Stimulated activated CD8-positive, alpha-beta memory T cell treated with anti-CD3 and anti-CD28 coated beads, Interleukin-4, amount 100 ng/mL, for 1 hour (primary cell): ENCODE results near the gene SERINC2.
"Not testable (repeated sequence)": the region's sequence is repeated elsewhere in the genome, so short reads cannot be mapped to it uniquely, and the experiment has no call there.

ENCODE experiments used
- DNase-seq, 2 donors: peaks; one replicate each; pipeline ENCODE4 v3.0.0-alpha.2; 2020; ENCODE audit warnings: low read depth in 2 of 2, low spot score in 1 of 2

The SERINC2 gene

GRCh38 chr1:31382379-31382989 is 30.5 kb upstream of the SERINC2 start:
- no peak for DNase-seq

DNA sequence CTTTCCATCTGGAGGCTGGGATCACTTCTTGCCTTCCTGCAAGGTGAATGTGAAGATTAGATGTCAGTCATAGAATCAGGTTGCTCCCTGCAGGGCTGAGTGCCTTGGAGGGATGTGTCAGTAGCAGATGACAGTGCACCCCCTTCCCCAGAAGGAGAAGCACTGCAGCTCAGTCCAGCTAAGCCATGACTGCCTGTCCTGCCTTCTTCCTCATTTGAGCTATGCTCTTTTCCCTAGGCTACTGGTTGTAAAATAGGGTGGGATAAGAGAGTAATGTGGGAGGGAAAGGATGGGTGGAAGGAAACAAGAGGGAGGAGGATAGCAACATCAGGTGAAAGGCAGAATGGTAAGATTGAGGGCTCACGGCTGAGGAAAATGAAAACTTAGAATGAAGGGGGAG is 29.0 kb upstream of the SERINC2 start:
- no peak for DNase-seq

- not testable (repeated sequence) for DNase-seq
These were observed 26.3 kb upstream of the SERINC2 start for GRCh38 chr1:31386576-31387243.

DNA sequence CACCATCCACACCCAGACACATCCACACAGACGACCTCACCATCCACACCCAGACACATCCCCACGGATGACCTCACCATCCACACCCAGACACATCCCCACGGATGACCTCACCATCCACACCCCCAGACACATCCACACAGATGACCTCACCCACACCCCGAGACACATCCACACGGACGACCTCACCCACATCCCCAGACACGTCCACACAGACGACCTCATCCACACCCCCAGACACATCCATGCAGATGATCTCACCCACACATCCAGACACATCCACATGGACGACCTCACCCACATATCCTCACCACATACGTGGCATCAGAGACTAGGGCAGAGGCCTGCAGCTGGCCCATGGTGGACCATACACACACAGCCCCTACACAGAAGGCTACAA is 25.4 kb upstream of the SERINC2 start:
- no peak for DNase-seq

- DNase-seq, result no peak
These were observed 23.4 kb upstream of the SERINC2 start for GRCh38 chr1:31389616-31390015.

DNA sequence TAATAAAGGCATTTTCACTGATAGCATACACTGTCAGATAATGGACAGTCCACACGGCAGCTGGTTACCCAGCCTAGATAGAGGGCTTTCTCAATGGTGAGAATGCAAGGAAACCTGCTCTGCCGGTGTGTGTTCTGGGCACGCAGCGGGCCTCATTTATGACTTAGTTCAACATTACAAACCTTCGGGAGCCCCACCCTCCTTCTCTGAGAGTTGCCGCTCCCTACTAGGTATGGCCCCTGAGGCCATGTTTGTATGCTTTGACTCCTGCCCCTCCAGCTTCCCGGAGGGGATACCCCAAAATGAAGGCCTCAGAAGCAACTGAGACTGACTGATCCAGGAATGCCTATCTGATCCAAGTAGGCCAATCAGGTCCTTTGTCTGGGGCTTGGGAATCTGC is 22.9 kb upstream of the SERINC2 start:
- DNase-seq, result no peak

- no peak for DNase-seq
These were observed 19.6 kb upstream of the SERINC2 start for GRCh38 chr1:31393463-31393862.

DNA sequence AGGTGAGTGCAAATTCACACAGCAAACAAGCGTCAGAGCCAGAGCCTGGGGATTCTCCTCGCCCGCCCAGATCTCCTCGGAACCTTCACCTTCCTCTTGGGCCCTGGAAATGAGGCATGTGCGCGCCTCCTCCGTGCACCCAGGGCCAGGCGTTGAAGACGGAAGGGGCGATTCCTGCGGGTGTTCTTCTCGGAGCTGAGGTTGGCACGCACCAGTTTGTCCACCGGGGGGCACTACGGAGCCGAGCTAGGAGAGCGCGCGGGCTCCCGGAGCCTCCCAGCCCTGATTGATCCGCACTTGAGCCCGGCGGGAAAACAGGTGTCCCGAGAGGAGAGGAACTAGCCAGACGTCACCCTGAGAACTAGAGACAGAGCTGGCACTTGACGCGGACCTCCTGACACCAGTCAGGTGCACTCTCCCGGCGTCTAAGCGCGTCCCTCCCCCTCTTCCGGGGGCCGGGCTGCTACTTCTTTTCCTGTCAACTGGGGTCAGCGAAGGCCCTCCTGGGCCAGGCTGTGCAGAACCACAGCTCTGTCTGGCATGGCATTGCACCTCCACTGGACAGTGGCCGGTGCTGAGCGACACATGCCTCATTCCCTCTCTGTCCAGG is 18.3 kb upstream of the SERINC2 start:
- DNase-seq, result peak; percentile 50 to 58

- no peak for DNase-seq
These were observed 16.2 kb upstream of the SERINC2 start for GRCh38 chr1:31396633-31397351.

GRCh38 chr1:31397360-31398095 is 15.5 kb upstream of the SERINC2 start:
- no peak for DNase-seq

- DNase-seq, result no peak
These were observed 14.8 kb upstream of the SERINC2 start for GRCh38 chr1:31398246-31398645.

GRCh38 chr1:31399976-31400375 is 13.0 kb upstream of the SERINC2 start:
- no peak for DNase-seq

DNA sequence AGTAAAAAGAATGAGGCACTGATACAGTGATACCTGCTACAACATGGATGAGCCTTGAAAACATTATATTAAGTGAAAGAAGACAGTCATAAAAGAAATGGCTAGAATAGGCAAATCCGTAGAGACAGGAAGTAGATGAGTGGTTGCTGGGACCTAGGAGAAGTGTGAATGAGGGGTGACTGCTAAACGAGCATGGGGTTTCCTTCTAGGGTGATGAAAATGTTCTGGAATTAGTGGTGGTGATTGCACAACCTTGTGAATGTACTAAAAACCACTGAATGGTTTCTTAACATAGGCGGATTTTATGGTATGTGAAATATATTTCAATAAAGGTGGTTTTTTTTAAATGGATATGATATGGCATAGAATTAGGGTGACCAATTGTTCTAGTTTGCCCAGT is 12.6 kb upstream of the SERINC2 start:
- no peak for DNase-seq

DNA sequence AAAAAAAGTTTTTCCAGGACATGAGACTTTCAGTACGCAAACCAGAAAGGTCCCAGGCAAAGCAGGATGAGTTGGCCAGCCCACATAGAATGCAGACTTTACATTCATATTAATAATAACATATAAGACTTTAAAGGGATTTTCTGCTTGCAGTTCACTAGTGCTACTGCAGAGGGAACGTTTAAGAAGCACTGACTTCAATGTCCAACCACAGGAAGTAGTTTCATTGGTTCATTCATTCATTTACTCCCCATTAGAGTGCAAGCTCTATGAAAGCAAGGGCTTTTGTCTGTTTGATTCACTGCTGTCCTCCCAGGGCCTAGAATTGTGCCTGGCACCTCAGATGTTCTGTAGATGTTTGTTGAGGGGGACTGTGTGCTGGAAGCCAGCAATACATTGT is 11.8 kb upstream of the SERINC2 start:
- DNase-seq, result no peak

DNA sequence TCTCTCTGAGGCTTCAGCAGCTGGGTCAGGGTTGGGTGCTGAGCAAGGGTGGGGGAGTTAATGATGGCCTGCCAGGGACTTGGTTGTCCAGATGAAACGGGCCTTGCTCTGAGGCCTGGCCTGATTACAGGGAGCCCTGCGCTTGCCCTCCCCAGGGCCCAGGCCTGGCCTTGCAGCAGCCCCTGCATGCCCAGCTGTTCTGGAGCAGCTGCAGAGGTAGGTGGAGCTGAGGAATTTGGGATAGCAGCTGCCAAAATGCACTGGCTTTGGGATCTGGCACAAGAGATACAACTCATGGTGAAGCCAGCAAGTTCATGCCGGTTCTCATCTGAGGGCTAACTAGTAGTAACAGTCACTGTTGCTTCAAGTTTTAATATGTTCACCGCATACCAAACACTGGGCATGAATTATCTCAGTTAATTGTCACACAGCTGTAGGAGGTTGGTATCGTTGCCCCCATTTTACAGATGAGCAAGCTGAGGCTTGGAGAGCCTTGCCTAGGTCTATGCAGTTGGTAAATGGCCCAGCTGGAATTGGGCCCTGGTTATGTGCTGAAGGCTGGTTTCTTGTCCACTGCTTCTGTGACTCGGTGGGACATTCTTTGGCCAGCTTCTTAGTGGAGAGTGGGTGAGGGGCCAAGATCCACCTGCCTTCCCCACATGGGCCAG is 7.3 kb upstream of the SERINC2 start:
- no peak for DNase-seq

DNA sequence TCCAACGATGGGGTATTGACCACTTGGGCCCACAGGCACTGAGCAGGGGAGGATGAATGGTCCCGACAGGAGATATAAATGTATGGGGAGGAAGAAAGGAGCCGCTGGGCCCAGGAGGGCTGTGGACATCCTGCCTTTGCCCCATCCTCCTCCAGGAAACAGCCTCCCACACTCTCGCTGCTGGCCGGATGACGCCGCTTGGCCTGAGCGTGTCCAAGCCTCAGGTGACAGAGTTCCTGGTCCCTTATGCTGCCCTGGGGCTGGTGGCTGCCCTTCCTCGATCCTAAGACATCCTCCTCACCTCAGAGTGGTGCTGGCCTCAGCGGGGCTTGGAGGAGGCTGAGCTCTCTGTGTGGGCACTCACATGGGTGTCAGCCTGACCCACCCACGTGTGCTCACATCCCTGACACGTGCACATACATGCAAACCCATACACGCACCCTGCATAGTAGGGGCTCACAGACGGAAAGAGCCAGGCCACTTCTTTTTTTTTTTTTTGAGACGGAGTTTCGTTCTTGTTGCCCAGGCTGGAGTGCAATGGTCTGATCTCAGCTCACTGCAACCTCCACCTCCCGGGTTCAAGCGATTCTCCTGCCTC is 5.9 kb upstream of the SERINC2 start:
- no peak for DNase-seq

DNA sequence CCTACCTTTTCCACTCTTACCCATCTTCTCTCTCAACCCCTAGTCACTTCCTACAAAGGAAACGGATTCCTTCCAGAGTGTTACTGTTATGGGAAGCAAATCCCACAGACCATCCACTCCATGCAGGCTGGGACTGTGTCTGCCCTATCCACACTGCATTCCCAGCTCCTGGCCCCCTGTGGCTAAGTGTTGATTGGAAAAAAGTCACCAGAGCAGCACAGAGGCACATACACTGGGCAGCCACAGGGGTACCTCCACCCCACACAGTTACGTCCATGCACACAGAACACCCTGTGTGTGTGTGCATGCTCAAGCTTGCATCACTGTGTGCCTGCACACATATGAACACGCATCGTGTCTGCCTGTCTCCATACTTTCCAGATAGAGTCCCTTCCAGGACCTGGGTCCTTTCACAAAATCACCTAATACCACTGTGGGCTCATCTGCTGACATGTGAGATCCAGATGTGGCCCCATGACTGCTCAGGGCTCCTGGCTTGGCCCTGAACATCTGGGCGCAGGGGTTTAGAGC is 4.2 kb upstream of the SERINC2 start:
- DNase-seq, result no peak

DNA sequence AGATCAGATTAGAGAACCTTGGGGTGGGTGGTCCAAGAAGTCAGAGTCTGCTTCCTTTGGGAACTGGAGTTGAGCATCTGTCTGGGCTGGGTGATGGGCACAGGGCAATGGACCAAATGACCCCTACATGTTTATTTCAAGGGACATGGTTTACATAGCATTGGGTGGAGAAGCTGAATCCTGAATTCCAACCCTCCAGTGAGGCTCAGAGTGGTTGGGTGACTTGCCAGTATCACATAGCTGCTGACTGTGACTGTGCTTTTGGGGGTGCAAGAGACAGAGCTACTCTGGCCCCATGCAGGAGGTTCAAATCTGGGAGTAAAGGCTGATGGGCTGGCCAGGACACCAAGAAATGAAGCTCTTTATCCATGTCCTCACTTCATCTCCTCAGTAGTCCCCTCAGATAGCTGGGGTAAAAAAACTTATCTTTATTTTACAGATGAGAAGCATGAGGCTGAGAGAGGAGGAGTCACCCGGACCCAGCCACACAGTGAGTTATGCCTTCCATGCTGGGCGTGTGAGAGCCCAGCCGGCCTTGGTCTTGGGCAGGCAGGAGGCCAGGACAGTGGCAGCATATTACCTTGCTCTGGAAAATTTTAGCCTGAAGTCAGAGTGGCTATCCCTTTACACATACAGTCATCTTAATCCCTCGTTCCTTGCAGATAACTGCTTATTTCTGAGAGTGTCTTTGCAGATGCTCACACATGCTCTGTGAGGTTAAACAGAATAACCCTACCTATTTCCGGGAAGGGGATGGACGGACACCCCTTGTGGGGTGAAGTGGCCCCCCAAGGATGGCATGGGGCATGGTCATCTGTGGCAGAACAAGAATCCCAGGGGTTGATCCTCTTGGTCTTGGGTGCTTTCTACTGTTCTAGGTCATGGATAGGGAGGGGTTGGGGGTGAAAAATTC is 2.8 kb upstream of the SERINC2 start:
- no peak for DNase-seq

- no peak for DNase-seq
These were observed 2.1 kb upstream of the SERINC2 start for GRCh38 chr1:31410871-31411270.
